GM12891 (cell line): Measurements from ENCODE around the gene SPTBN4.

ENCODE experiments used
- PAX5 ChIP-seq: IDR thresholded peaks from 2 replicates; pipeline ENCODE4 v1.6.1; 2011; ENCODE audit warnings: low read length, moderate library complexity, mild to moderate bottlenecking; ENCODE audit not compliant: insufficient read depth, severe bottlenecking
- POLR2A ChIP-seq: IDR thresholded peaks from 2 replicates; pipeline ENCODE4 v1.6.1; 2011; ENCODE audit warnings: low read depth, low read length, control low read depth
- POLR2AphosphoS5 ChIP-seq: IDR thresholded peaks from 2 replicates; pipeline ENCODE4 v1.6.1; 2011; ENCODE audit warnings: low read depth, low read length, control low read depth
- POU2F2 ChIP-seq: IDR thresholded peaks from 2 replicates; pipeline ENCODE4 v1.6.1; 2011; ENCODE audit warnings: low read depth, mild to moderate bottlenecking, control low read depth, low read length, moderate library complexity
- SPI1 ChIP-seq: IDR thresholded peaks from 2 replicates; pipeline ENCODE4 v1.6.1; 2011; ENCODE audit warnings: low read depth, low read length, control low read depth
- TAF1 ChIP-seq: IDR thresholded peaks from 2 replicates; pipeline ENCODE4 v1.6.1; 2011; ENCODE audit warnings: low read depth, low read length, control low read depth

DNA sequence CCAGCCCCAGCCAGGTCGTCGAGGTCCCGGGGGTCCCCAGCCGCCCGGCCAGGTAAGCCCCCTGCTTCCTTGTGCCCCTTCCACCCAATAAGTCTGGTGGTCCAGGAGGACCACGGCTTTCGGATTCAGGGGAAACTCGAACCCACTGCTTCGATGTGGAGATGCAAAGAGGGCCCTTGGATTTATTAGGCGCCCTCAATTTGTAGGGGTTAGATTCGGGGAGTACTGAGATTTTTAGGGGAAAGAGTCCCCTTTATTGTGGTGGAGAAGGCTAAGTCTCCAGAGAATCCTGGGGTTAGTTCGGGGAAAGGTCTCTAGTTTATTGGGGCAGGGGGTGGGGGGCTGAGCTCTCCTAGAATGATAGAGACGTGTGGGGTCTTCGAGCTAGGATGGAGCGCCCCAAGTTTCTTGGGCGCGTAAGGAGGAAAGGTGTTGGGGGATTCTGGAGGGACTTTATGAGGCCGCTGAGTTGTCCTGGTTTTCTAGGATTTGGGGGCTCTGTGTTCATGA is 130.6 kb downstream of the SPTBN4 start:
- no peak for TF ChIP-seq SPI1
- TF ChIP-seq POLR2A = no peak
- no peak for TF ChIP-seq POLR2AphosphoS5
- no peak for TF ChIP-seq TAF1
- no peak for TF ChIP-seq POU2F2
- TF ChIP-seq PAX5 = no peak
